Nephron progenitor cell (in vitro differentiated cells): ENCODE results near the gene NCAPD3.

ENCODE experiments used
- DNase-seq: peaks from one replicate; pipeline ENCODE4 v3.0.0; 2021
- H3K27ac Mint-ChIP-seq: 2 replicates; pipeline ENCODE4 v1.8.0; 2021; ENCODE audit warnings: mild to moderate bottlenecking, moderate library complexity, mixed read lengths
- H3K27me3 Mint-ChIP-seq: 2 replicates; pipeline ENCODE4 v1.8.0; 2021; ENCODE audit warnings: mild to moderate bottlenecking, low read depth, mixed read lengths; ENCODE audit not compliant: poor library complexity
- H3K36me3 Mint-ChIP-seq: 2 replicates; pipeline ENCODE4 v1.8.0; 2021; ENCODE audit warnings: low read depth, mixed read lengths
- H3K4me1 Mint-ChIP-seq: 2 replicates; pipeline ENCODE4 v1.8.0; 2021; ENCODE audit warnings: mixed read lengths
- H3K4me3 Mint-ChIP-seq: 2 replicates; pipeline ENCODE4 v1.8.0; 2021; ENCODE audit warnings: mild to moderate bottlenecking, moderate library complexity, mixed read lengths
- H3K9me3 Mint-ChIP-seq: 2 replicates; pipeline ENCODE4 v1.8.0; 2021; ENCODE audit warnings: mild to moderate bottlenecking, moderate library complexity, mixed read lengths
- CTCF ChIP-seq: fragments of 200-600 bp; sonication (generic); IDR thresholded peaks from 2 replicates; pipeline ENCODE4 v1.5.0; 2021; ENCODE audit warnings: antibody characterized with exemption

NCAPD3 gene

GRCh38 chr11:134248910-134249480 lies 25.2 kb upstream of the NCAPD3 start:
- Mint-ChIP-seq H3K36me3 (peaks cover 25% of the 10 kb centered on the region), H3K27ac (no peak overlapping the region)
- DNase-seq, result no peak

GRCh38 chr11:134246678-134247077 lies 22.9 kb upstream of the NCAPD3 start:
- H3K27me3 Mint-ChIP-seq, result no peaks in the 10 kb centered on the region
- no peak overlapping the region for H3K27ac Mint-ChIP-seq
- H3K4me1 Mint-ChIP-seq, result peaks cover 3% of the 10 kb centered on the region
- H3K4me3 Mint-ChIP-seq, result no peak overlapping the region
- DNase-seq, result no peak
- no peaks in the 10 kb centered on the region for H3K9me3 Mint-ChIP-seq
- TF ChIP-seq CTCF, result no peak
- H3K36me3 Mint-ChIP-seq, result peaks cover 25% of the 10 kb centered on the region

More at GRCh38 chr11:134248910-134249480, 25.2 kb upstream of the NCAPD3 start:
- no peak for TF ChIP-seq CTCF
- no peaks in the 10 kb centered on the region for H3K27me3 Mint-ChIP-seq
- peaks cover 19% of the 10 kb centered on the region for H3K4me1 Mint-ChIP-seq
- H3K9me3 Mint-ChIP-seq, result no peaks in the 10 kb centered on the region
- no peak overlapping the region for H3K4me3 Mint-ChIP-seq

GRCh38 chr11:134246100-134246499 lies 22.3 kb upstream of the NCAPD3 start:
- Mint-ChIP-seq H3K27me3 (no peaks in the 10 kb centered on the region), H3K4me1 (no peaks in the 10 kb centered on the region), H3K9me3 (no peaks in the 10 kb centered on the region), H3K36me3 (peaks cover 23% of the 10 kb centered on the region), H3K4me3 (no peak overlapping the region), H3K27ac (no peak overlapping the region)
- no peak for DNase-seq
- no peak for TF ChIP-seq CTCF

GRCh38 chr11:134245434-134245833 lies 21.7 kb upstream of the NCAPD3 start:
- no peak overlapping the region for H3K27ac Mint-ChIP-seq
- TF ChIP-seq CTCF, result no peak
- no peak overlapping the region for H3K4me3 Mint-ChIP-seq
- DNase-seq, result no peak
- no peaks in the 10 kb centered on the region for H3K9me3 Mint-ChIP-seq
- H3K27me3 Mint-ChIP-seq, result no peaks in the 10 kb centered on the region
- H3K36me3 Mint-ChIP-seq, result peaks cover 20% of the 10 kb centered on the region
- no peaks in the 10 kb centered on the region for H3K4me1 Mint-ChIP-seq

- H3K36me3 Mint-ChIP-seq, result peaks cover 26% of the 10 kb centered on the region
- peak; percentile 16 for DNase-seq
Measured at GRCh38 chr11:134244593-134244992, 20.8 kb upstream of the NCAPD3 start.

More at GRCh38 chr11:134244593-134244992, 20.8 kb upstream of the NCAPD3 start:
- H3K27ac Mint-ChIP-seq, result no peak overlapping the region
- no peaks in the 10 kb centered on the region for H3K9me3 Mint-ChIP-seq
- H3K4me1 Mint-ChIP-seq, result no peaks in the 10 kb centered on the region
- TF ChIP-seq CTCF, result peak; percentile 44
- H3K27me3 Mint-ChIP-seq, result no peaks in the 10 kb centered on the region
- H3K4me3 Mint-ChIP-seq, result no peak overlapping the region
